Brain pericyte (primary cell): ENCODE results near the gene MRPL10.

Source experiments
- DNase-seq: peaks from one replicate; pipeline ENCODE4 v3.0.0-alpha.2; 2012; ENCODE audit warnings: low read depth, low spot score

Gene MRPL10

DNA sequence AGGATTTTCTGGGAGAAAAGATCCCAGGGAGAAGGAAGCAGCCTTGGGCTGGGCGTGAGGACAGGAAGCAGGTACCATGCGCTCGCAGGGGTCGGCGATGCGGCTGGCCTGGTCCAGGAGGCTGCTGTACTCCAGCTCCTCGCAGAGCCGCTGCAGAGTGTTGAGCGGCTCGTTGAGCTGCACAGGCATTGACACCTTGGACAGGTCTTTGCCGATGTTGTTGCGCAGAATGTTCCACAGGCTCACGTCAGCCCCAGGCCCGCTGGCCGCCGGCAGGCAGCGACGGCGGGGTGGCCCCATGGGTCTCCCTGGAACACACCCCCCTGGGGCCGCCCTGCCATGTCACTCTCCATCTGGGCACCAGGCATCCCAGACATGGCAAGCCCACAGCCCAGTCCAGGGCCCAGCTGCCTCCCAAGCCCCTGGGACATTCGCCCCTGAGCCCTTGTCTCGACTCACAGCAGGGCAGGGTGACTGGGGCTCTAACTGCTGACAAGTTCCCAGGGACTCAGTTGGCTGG lies 17.8 kb downstream of the MRPL10 start:
- DNase-seq: no peak

DNA sequence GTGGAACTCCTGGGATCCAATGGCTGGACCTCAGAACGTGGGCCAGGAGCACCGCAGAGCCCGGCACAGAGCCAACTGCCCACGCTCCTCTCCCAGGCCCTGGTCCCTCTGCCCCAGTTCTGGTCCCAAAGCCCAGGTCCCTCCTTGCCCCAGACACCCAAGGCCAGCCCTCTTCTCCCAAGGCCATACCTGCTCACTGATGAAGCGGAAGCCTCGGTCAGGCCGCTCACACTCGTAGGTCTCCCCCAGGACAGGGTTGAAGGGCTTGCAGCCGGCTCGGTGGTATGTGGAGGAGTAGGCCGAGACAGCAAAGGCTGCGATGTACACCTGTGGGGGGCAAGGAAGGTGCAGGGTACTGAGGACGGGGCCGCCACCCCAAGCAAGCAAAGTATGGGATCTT lies 18.3 kb downstream of the MRPL10 start:
- DNase-seq: no peak

DNA sequence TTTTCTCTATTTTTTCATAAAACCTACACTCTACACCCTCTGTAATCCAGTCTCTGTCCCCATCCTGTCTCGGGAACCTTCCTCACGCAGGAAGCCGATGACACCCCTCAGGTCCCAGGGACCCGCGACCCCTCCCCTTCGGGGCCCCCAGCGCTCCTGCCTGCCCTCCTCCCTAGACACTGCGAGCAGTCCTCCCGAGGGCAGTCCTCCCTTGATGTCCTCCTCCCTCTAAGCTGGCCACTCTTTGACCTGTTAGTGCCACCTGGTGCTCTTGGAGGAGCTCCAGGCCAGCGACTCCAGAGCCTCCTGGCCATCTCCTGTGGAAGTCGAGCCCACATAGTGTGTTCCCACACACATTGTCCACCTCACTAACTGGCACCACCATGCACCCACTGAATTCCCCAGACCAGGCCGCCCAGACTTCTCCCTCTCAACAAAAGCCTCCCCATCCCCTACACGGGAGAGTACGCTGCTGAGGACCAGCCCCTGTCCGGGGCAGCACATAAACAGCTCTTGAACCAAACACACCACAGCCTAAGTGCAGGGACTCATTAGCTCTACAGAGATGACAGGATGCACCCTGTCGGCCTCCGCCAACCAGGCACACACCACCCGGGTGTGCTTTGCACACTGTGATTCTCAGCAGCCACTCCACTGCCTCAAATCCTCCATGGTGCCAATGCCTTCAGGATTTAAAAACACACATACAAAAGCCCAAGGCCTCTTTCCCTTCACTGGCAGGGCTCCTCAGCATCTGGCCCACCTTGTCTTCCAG lies 19.0 kb downstream of the MRPL10 start:
- no peak for DNase-seq

DNA sequence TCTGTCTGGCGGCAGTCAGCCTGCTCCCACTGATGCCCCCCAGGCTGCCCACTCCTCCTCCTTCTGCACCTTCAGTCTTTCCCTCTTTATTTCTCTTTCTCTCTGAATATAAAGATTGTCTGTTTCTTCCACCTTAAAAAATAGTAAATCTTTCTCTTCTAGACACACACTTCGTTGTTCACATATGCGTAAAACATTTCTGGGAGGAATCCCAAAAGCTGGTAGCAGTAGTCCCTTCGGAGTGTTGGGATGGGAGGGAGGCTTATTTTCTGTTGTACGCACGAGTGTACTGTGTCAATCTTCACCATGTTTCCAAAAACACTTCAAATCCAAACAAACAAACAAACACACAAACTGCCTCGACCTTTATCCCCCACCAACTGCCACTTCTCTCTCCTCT lies 19.6 kb downstream of the MRPL10 start:
- no peak for DNase-seq

DNA sequence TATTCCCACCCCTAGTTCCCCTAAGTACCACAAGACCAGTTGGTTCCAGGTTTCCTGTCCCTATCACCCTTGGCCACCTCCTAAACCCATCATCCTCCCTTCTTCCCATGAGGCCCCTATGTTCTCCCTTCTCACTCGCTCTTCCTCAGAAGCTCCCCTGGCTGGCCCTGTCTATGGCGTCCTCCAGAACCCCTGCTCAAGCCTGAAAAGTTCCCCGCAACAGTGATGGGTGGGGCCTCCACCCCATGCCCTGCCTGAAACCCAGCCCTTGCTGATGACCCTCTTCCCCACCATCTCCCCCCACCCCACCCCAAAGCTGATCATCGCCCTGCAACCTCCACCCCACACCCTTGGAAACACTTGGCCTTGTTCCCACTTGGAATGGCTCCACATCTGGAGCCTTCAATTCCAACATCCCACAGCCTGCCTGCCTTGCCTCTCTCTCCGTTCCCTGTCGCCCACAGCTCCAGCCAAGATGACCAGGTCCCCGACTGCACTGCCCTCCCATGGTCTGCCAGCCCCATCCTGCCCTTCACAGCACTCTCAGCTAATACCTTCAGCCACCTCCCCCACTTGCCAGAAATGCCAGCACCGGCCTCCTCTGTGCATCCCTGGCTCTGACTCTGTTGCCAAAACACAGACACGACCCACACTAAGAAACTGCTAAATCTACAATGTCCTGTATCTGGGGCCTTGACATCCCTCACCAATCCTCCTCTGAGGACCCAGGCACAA lies 20.3 kb downstream of the MRPL10 start:
- no peak for DNase-seq

DNA sequence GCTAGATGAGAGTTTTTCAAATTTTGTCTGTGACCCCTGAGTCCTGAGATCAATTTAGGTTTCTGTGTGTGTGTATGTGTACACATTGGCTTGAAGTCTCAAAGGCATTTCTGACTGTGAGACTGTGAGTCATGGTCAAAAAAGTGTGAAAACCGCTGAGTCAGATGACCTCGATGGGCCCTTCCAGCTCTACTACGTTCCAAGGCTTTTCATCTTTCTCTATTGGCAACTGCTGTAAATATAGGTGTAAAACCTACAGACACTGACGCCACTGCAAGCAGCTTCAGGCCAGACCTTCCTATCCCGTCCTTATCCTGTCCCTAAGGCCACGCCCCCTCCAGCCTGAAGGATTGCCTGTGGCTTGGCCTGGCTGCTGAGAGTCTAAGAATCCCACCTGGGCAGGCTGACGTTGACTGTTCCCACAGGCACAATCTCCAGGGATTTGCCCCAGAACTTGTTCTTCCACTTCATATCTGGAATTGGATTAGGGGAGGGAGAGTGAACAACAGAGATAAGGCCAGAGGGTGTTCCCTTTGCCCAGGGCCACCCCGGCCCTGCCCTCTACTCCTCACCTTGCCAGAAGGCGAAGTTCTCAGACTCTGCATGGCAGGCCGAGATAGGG lies 21.0 kb downstream of the MRPL10 start:
- DNase-seq: no peak

DNA sequence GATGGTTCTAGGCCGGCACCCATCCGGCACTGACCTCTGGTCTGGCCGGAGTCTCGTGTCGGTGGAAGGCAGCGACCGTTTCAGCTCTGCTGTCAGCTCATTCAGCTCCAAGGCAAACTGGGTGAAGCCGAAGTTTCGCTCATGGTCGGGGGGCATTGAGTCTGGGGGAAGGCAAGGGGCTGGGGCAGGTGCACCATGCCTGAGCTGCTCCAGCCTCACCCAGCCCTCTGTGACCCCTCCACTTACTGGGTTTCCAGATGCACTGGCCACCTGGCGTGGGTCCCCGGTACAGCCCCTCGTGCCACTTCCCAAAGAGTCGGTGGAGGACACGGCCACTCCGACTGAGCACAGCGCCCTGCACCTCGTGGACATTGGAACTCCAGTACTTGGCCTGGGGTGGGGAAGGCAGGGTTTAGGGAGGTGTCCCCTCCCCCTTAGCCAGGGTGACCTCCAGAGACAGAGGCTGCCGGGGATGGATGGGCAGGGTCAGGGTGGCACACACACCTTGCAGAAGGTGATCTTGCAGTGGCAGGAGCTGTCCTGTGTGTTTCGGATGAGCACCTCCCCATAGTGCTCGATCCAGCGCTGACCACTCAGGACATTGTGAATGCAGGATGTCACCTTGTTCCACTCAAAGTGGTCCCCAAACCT lies 22.4 kb downstream of the MRPL10 start:
- DNase-seq: no peak

DNA sequence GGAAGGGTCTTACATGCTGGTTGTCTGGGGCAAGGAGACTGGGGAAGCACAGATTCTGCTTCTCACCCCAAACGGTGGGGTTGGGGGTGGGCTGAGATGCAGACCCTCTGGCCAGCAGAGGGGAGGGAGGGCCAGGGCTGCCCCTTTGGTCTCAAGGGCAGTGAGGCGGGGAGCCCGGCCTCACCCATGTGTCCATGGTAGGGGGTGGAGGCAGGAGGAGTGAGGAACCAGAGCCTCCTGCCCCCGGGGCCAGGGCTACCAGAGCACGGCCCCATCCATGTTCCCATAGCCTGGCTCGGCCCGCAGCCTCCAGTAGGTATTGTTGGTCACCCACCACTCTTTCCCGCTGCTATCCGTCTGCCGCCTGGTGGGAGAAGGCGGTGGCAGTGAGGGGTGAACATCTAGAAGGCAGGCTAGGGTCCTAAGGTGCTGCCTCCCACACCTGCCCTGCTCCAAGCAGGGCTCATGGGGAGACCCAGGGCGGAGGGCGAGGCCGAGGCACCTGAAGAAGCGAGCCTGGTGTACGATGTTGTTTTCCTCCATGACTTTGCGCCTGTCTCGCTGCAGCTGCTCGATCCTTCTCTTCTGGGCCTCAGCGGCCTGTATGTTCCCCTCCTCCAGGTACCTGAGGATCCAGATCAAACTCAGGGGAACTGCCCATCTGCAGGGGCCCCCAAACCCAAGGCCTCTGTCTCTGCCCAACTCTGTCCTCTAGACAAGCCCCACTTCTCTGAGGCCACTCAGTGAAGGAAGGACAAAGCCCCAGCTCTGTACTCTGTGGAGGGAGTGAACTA lies 23.1 kb downstream of the MRPL10 start:
- DNase-seq: no peak

DNA sequence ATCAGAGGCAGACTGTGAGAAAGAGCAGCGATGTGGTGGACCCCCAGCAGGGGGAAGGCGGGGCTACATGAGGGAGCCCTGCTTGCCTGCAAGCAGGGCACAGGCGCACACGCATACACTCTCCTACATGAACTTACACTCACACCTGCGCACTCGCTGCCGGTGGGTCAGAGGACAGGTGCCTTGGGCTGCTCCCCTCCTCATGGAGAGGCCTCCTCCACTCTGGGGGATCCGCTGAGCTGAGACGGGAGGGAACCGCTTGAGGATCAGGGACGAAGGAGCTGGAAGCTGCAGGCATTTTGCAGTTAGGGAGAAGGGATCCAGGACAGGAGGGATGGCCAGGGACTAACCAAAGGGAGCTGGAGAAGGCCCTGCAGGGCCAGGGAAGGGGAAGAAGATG lies 23.9 kb downstream of the MRPL10 start:
- no peak for DNase-seq

DNA sequence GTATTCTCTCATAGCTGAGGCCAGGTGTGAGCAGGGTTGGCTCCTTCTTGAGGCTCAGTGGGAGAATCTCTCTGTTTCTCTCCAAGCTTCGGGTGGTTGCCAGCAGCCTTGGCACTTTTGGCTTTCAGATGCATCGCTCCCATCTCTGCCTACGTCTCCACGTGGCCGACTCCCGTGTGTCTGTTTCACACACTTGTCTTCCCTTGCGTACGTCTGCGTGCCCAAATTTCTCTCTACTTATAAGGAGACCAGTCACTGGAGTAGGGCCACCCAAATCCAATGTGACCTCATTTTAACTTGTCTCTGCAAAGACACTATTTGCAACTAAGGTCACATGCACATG lies 24.5 kb downstream of the MRPL10 start:
- no peak for DNase-seq

DNA sequence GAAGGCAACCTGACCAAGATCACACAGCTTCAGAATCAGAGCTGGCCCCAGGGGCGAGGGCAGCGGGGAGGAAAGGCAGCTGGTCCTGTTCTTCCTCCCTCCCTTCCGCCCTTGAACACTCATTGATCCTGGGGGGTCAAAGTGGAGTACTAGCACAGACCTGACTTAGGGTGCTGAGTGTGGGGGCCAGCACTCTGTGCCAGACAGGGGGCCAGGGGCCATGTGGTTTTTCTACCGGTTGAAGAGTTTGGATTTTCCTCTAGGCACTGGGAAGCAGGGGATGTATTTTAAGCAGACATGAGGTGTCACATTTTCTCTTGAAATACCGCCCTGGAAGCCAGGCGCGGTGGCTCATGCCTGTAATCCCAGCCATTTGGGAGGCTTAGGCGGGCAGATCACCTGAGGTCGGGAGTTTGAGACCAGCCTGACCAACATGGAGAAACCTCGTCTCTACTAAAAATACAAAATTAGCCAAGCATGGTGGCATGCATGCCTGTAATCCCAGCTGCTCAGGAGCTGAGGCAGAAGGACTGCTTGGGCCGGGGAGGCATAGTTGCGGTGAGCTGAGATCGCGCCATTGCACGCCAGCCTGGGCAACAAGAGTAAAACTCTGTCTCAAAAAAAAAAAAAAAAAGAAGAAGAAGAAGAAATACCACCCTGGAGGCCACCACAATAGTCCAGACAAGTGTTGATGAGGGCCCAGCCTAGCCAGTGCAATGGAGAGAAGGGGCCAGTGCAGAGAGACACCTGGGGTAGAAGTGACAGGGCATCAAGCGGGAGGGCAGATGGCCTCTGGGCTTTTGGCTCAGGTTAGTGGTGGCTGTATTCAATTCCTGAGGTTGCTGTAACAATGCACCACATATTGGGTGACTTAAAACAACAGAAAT lies 25.1 kb downstream of the MRPL10 start:
- no peak for DNase-seq

DNA sequence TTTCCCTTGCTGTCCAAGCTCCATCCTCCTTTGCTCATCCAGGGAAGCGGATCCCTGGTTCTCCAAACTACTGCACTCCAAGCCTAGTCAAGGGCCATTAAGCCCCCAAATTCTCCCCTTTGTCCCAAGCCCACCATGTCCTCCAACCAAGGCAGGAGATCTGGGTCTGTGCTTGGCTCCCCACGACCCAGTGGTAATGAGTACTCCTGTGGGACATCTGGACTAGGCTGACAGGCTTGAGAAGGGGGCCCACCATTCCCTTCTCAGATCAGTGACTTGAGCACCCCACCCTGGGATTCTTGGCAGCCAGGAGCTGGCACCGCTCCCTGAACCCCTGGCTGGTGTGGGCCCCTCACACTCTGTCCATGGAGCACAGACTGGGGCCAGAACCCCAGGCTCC lies 26.9 kb downstream of the MRPL10 start:
- DNase-seq: no peak

DNA sequence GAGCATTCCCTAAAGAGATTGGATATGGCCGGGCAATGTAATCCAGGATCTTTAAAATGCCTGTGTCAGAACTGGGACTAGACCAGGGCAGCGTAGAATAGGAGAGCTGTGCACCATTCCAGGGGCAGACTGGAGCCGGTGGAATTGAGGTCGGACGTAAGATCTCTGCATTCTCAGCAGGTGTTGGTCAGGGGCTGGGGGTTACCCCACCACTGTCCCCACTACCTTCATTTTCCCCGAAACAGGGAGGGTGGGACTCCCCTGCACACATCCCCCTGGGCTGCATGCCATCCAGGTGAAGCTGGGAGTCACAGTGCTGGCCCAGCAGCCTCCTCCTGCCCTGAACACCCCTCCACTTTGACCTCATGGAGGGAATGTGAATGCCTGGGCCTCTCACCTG lies 27.6 kb downstream of the MRPL10 start:
- DNase-seq: no peak

DNA sequence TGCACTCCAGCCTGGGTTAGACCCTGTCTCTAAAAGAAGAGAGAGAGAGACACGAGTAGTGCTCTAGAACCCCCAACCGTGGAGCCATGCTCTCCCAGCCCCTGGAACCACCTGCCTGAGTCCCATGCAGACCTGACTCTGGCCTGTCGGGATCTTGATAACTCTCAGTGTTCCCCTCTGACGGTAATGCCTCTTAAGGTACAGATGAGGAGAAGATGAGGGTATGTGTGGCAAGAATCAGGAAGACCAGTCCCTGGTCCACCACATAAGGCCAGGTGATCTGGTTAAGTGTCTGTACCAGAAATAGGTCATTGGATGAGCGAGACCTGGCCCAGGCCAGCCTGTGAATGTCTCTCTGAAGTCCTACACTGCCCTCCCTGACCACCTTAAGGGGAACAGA lies 28.1 kb downstream of the MRPL10 start:
- no peak for DNase-seq

DNA sequence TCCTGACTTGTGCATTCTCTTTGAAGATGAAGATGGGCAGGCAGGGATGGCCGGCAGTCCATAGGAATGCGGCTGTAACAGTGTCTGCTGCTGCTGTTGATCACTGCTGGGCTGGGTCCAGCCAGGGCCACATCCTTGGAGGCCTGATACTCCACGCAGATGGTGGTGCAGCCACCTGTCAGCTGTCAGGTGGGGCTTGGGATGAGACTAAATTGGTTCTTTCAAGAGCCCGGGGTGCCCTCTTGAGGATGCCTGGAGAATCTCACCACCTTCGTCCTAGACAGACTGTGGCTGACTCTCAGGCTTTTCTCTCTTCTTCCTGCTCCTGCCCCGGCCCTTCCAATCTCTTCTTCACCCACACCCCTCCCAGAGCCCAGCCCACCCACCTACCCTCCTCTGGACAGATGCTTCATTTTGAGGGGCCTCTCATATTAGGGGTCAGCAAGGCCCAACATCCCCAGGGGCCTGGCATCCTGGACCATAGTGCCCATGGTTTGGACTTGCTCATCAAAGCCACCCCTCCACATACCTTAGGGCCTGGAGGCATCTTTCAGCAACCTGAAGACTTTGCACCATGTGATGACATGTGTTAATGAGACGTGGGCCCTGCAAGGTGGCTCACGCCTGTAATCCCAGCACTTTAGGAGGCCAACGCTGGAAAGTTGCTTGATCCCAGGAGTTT lies 28.9 kb downstream of the MRPL10 start:
- DNase-seq: no peak

DNA sequence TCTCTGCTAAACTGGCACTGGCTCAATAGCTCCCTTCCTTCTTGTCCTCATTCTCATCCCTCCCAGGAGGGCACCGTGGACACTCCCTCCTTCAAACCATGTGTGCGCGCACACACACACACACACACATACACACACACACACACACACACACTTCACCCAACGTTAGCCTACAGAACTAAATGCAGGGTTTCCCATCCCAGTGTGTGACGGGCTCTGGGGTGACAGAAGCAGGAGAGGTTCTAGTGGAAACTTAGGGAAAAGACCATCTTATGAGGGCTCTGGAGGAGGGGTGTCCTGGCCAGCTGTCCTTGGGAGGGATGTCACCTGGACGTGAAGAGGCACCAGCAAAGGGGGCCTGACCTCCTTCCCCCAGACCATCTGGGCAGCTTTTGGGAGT lies 29.4 kb downstream of the MRPL10 start:
- no peak for DNase-seq

DNA sequence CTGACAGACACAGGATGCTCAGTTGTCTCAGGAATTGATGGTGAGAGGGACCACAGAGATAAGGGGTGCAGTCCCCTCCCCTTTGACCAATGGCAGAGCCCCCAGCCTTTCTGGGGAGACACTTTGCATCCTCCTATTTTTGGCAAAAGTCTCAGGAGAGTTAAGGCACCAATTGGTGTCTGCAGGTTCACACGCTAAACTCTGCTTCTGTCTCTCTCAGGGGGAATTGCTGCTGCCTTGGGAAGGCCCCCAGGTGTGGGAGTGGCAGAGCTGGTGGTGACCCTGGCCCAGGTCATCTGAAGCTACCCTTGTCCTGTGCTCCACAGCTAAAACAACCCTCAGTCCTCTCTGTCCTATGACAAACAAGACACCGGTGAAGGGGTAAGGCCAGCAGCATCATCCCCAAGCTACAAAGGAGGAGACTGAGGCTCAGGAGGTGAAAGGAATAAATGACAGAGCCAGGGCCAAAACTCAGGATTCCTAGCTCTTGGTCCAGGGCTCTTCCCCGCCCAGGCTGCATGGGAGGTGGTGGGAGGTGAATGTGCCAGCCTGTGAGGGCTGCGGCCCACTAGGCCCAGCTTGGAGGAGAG lies 30.1 kb downstream of the MRPL10 start:
- no peak for DNase-seq

DNA sequence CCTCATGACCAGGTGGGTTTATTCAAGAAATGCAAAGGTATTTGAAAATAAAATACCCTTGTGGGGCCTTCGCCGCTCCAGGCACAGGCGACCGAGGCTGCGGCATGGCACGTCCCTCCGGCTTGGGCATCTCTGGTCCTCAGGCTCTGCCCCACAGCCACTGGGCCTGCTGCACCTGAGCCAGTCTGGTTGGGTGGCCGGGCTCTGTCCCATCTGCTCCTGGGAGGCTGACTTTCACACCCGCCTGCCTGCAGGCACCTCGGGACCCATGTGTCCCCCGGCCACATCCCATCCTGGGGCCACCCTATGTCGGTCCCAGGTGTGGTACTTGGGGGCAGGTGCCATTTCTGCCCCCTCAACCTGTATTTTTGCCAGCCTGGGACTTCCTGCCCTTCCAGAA lies 30.7 kb downstream of the MRPL10 start:
- no peak for DNase-seq

DNA sequence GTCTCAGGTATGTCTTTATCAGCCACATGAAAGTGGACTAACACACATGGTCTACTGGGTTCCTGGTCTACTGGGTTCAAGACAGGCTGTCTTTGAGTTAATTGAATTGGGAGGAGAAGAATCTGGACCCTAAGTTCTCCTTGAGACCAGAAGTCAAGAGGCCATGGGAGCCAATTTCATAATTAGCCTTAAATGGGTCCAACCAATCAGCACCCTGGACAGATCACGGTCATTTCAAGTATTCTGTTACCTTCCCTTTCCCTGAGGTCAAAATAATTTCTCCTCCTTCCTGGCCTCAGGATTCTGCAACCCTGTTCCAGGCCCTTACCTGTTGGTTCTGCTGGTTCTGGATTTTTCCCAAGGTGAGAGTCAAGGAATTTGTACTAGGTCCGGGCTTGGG lies 33.5 kb downstream of the MRPL10 start:
- no peak for DNase-seq

DNA sequence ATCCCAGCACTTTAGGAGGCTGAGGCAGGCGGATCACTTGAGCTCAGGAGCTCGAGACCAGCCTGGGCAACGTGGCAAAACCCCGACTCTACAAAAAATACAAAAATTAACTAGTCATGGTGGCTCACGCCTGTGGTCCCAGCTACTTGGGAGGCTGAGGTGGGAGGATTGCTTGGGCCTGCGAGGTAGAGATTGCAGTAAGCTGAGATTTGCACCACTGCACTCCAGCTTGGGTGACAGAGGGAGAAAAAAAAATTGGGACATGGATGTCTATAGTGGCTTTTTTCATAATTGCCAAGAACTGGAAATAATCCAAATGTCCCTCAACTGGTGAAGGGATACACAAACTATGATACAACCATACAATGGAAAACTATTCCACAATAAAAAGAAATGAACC lies 38.4 kb downstream of the MRPL10 start:
- no peak for DNase-seq
